Measurements from ENCODE around the gene ZFP42.

DNA sequence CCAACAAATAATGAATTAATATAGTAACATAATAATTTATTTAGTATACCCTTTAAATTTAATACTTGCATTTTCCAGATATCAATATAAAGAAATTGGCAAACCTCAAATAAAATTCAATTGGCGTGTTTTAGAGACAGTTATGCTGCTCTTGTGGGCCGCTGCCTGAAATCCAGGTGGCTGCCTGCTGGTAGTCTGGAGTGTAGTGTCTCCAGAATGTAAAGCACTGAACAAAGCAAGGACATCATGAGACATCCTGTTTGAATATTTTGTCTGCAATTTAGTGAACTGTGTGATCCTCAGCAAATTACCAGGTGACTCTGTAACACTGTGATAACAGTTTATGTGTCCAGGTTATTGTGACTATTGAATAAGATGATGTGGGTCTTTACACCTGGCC lies 29.9 kb downstream of the ZFP42 start:
- TF ChIP-seq EZH2 (IDR thresholded peaks at IDR 0.05; ENCODE audit: insufficient read depth, poor library complexity, severe bottlenecking) (no peak), EZH2phosphoT487 (IDR thresholded peaks at IDR 0.05; ENCODE audit: insufficient read depth, low read depth) (no peak)

Data from GM23248 (cell line).